ENCODE results near the gene DAB2.

- TF ChIP-seq CTCF (conservative IDR thresholded peaks at IDR 0.05 in 1 of 2, IDR thresholded peaks at IDR 0.05 in 1 of 2; ENCODE audit: low read depth in 1 of 2, low read length in 2 of 2) = no peak
- no peak for TF ChIP-seq EZH2 (IDR thresholded peaks at IDR 0.05; ENCODE audit: low read length, missing control alignments)
These were observed 11.0 kb downstream of the DAB2 start for GRCh38 chr5:39413771-39414170.

Measured in fibroblast of lung (primary cell).